ENCODE data around the gene PEX19.

PEX19 gene

DNA sequence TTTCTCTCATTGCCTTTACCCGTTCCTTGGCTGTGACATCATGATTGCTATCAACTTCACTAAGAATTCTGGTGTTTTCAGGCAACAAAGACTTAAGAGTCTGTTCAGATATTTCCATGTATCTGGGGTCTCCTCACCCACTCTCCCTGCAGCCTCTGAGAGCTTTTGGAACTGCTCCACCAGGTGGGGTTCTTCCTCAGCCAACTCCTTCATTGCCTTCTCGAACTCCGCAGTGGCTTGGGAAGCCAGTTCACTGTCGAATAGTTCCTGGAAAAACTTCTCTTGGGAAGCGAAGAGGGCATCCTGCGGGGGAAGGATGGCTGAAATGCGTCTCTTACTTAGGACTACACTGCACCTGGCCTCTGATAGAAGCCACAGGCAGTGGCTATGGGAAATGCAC is 2.1 kb downstream of the PEX19 start:
- no peak overlapping the region for H3K4me3 ChIP-seq (replicated peaks in 1 of 2; ENCODE audit: low read depth in 2 of 2, low read length in 2 of 2)
- DNase-seq (ENCODE audit: low read depth in 2 of 2): no peak
- TF ChIP-seq, protein P1, sequence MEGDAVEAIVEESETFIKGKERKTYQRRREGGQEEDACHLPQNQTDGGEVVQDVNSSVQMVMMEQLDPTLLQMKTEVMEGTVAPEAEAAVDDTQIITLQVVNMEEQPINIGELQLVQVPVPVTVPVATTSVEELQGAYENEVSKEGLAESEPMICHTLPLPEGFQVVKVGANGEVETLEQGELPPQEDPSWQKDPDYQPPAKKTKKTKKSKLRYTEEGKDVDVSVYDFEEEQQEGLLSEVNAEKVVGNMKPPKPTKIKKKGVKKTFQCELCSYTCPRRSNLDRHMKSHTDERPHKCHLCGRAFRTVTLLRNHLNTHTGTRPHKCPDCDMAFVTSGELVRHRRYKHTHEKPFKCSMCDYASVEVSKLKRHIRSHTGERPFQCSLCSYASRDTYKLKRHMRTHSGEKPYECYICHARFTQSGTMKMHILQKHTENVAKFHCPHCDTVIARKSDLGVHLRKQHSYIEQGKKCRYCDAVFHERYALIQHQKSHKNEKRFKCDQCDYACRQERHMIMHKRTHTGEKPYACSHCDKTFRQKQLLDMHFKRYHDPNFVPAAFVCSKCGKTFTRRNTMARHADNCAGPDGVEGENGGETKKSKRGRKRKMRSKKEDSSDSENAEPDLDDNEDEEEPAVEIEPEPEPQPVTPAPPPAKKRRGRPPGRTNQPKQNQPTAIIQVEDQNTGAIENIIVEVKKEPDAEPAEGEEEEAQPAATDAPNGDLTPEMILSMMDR (IDR thresholded peaks at IDR 0.05; ENCODE audit: low read depth, low read length): no peak

DNA sequence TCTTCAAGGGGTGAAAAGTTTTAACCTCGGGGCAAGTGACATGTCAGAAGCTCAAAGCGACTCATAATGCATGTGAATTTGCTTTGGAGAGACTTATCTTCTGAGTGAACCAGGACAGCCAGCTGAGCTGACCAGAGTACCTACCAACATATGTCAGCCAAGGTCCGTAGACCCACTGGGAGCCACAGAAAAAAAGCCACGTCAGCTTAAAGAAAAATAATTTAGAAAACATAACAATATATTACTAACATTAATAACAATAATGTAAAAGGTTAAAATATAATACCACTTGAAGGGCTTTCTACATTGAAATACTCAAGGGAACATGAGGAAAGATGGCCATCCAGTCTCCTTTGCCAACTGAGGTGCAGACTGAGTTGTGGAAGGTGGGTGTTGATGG is 6.9 kb downstream of the PEX19 start:
- no peak for DNase-seq (ENCODE audit: low read depth in 2 of 2)
- H3K4me3 ChIP-seq (replicated peaks in 1 of 2; ENCODE audit: low read depth in 2 of 2, low read length in 2 of 2): no peak overlapping the region
- TF ChIP-seq, protein P1 (IDR thresholded peaks at IDR 0.05; ENCODE audit: low read depth, low read length): no peak

DNA sequence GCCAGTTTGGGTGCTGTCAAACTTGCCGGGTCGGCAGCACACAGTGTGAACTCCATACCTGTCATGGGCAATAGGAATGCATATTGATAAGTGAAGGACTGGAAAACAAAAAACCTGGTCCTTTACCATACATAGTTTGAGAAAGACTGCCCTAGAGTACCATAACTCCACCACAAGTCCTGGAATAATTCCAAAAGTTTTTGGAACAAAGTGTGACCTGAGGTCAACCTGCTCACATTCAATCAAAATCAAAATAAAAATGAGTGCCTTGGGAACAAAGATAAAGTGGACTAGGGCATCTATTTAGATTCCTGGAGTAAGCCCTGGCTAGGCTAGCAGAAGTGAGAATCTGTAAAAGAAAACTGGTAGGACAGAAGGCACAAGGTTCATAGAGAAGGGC is 7.6 kb downstream of the PEX19 start:
- TF ChIP-seq, protein P1 (IDR thresholded peaks at IDR 0.05; ENCODE audit: low read depth, low read length): no peak
- no peak for DNase-seq (ENCODE audit: low read depth in 2 of 2)
- no peak overlapping the region for H3K4me3 ChIP-seq (replicated peaks in 1 of 2; ENCODE audit: low read depth in 2 of 2, low read length in 2 of 2)

DNA sequence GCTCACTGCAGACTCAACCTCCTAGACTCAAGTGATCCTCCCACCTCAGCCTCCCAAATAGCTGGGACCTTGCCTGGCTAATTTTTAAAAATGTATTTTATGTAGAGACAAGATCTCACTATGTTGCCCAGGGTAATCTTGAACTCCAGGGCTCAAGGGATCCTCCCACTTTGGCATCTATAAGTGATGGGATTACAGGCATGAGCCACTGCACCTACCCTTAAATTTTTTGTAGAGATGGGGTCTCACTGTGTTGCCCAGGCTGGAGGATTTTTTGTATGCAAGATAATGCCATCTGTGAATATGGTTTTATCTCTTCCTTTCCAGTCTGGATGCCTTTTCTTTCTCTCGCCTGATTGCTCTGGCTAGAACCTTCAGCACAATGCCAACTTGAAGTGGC is 13.9 kb downstream of the PEX19 start:
- DNase-seq (ENCODE audit: low read depth in 2 of 2): no peak
- TF ChIP-seq, protein P1 (IDR thresholded peaks at IDR 0.05; ENCODE audit: low read depth, low read length): no peak
- H3K4me3 ChIP-seq (replicated peaks in 1 of 2; ENCODE audit: low read depth in 2 of 2, low read length in 2 of 2): no peak overlapping the region

DNA sequence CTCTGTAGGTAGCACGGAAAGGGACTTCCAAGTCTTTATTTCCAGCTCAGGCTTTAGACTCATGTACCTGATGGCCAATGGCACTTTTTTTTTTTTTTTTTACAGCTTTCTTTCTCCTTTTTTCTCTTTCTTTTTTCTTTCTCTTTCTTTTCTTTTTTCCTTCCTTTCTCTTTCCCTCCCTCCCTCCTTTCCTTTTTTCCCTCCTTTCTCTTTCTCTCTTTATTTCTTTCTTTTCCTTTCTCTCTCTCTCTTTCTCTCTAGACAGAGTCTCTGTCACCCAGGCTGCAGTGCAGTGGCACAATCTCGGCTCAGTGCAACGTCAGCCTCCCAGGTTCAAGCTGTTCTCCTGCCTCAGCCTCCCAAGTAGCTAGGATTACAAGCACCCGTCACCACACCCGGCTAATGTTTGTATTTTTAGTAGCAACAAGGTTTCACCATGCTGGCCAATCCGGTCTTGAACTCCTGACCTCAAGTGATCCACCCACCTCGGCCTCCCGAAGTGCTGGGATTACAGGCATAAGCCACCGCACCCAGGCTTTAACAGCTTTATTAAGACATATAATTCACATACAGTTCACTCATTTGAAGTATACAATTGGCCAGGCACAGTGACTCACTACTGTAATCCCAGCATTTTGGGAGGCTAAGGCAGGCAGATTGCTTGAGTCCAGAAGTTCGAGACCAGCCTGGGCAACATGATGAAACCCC is 17.5 kb downstream of the PEX19 start:
- DNase-seq (ENCODE audit: low read depth in 2 of 2): no peak

DNA sequence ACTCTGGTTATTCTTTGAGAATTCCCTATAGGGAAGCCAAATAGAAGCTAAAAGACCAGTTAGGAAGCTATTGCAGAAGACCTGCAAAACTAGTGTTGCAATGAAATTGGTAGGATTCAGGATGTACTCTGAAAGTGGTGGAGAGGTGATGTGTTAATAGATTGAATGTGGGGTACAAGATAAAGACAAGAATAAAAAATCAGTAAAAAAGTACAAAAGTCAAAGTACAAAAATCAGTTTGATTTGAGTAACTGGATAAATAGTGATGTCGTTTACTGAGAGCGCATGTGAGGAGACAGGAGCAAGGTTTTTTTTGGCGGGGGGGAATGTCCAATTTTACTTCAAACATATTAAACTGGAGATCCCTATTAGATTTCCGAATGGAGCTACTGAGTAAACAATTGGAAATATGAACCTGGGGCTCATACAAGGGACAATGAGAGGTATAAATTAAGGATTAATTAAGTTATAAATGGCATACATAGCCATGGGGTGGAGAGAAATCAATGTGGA is 20.1 kb downstream of the PEX19 start:
- DNase-seq (ENCODE audit: low read depth in 2 of 2): no peak
- TF ChIP-seq, protein P1 (IDR thresholded peaks at IDR 0.05; ENCODE audit: low read depth, low read length): no peak
- H3K4me3 ChIP-seq (replicated peaks in 1 of 2; ENCODE audit: low read depth in 2 of 2, low read length in 2 of 2): no peak overlapping the region

More for the DNA sequence above, 17.5 kb downstream of the PEX19 start:
- TF ChIP-seq, protein P1 (IDR thresholded peaks at IDR 0.05; ENCODE audit: low read depth, low read length): no peak
- no peak overlapping the region for H3K4me3 ChIP-seq (replicated peaks in 1 of 2; ENCODE audit: low read depth in 2 of 2, low read length in 2 of 2)

All from cardiac fibroblast (primary cell).